KOPT-K1 (cell line): ENCODE results near the gene MSH3.

Experiments
- H3K27ac ChIP-seq: fragments of 200-600 bp; sonication (generic); 2 replicates; pipeline ENCODE4 v1.5.1; 2016; ENCODE audit warnings: antibody characterized with exemption, mild to moderate bottlenecking, low read depth, low read length; ENCODE audit not compliant: poor library complexity, severe bottlenecking
- H3K36me3 ChIP-seq: fragments of 200-600 bp; sonication (generic); 2 replicates; pipeline ENCODE4 v1.5.1; 2017; ENCODE audit warnings: antibody characterized with exemption, mild to moderate bottlenecking, low read length, moderate library complexity; ENCODE audit not compliant: insufficient read depth
- H3K9me3 ChIP-seq: fragments of 200-600 bp; sonication (generic); 2 replicates; pipeline ENCODE4 v1.5.1; 2017; ENCODE audit warnings: antibody characterized with exemption, low read length, mild to moderate bottlenecking; ENCODE audit not compliant: insufficient read depth, poor library complexity, severe bottlenecking

The MSH3 gene

DNA sequence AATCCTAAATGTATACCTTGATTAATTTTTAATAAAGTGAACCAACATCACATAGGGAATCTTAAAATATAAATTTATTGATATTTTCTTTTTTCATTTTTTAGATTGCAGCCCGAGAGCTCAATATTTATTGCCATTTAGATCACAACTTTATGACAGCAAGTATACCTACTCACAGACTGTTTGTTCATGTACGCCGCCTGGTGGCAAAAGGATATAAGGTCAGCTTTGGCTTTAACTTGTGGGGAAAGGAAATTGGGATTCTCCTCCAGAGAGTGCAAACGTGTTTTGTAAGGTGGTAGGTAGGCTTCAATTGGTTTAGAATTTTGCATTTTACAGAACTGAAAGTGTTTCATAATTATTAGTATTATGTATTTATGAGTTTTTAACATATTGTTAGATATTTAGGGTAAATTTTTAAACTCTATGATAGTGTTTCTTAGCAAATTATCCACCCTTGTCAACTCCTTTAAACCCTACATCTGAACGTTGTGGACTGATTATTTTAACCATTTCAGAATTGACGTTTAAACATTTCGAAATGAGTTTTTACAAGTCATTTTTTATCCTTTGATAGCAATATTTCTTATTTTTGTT, 17.8 kb downstream of the MSH3 start:
- H3K27ac ChIP-seq, result no peak overlapping the region
- no peaks in the 10 kb centered on the region for H3K9me3 ChIP-seq
- H3K36me3 ChIP-seq, result peaks cover 89% of the 10 kb centered on the region

DNA sequence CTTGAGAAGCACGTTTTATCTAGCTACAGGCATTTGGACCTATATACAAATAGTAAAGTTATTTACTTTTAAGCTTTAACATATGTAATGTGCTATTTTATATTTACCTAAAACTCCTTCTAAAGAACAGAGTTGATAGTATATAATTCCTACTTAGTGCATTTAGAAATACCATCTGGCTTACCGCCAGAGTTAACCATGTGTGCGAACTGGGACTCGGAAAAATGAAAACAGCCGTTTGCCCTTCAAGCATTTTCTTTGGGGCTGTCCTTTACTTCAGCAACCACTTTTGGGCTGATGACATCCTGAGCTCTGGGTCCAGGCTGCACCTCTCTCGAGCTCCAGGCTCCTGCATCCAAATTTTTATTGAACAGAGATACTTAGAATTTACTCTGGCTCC, 22.3 kb downstream of the MSH3 start:
- H3K27ac ChIP-seq, result no peak overlapping the region
- peaks cover 94% of the 10 kb centered on the region for H3K36me3 ChIP-seq
- no peaks in the 10 kb centered on the region for H3K9me3 ChIP-seq

DNA sequence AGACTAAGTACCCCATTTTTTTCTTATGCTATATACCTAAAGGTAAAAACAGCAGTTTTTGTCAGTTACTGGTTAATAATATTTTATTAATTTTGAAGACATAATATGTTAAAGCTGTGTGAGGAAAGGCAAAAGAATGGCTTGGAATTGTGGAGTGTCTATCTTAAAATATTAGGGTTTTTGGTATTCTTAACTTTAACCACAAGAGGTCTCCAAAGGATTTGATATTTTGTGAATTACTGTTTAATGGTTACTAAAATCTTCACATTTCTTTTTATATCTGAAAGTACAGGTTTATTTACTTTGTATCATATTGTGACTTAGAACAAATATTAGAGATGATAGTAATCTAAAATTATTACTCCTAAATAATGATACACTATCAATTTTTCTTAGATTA, 32.3 kb downstream of the MSH3 start:
- Histone ChIP-seq H3K27ac (no peak overlapping the region), H3K36me3 (peaks cover 44% of the 10 kb centered on the region)

DNA sequence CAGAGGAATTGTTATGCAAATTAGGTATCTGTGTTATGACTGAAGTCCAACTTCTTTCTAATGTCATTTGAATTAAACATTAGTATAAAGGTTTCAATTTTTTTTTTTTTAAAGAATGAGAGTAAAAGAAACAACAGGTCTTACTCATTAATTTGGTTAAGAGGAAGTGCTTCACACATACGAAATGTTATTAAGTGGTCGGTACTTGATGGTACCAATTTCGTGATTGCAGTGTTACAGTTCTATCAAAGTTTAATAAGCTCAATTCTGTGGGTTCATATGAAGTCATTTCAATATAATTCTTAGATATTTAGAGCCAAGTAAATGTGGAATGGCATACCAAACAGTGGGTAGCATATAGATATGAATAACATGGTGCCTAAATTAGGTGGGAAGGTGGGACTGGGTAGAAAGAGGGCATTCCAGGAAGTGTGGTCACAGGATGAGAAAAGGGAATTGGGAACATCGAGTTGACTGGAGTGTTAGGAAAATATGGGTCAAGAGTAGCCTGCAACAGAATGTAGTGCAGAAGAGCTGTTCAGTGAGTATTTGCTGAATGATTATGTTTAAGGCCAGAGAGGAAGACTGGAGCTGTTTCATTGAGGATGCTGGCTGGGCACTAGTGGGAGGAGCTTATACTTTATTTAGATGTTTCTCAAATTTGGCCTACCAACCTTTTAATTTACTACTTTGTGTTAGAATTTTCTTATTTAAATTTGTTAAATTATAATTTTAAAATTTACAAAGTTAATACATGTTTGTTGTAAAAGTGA, 34.4 kb downstream of the MSH3 start:
- Histone ChIP-seq H3K27ac (no peak overlapping the region), H3K36me3 (peaks cover 27% of the 10 kb centered on the region), H3K9me3 (no peaks in the 10 kb centered on the region)

More for the DNA sequence above, 32.3 kb downstream of the MSH3 start:
- H3K9me3 ChIP-seq, result no peaks in the 10 kb centered on the region

DNA sequence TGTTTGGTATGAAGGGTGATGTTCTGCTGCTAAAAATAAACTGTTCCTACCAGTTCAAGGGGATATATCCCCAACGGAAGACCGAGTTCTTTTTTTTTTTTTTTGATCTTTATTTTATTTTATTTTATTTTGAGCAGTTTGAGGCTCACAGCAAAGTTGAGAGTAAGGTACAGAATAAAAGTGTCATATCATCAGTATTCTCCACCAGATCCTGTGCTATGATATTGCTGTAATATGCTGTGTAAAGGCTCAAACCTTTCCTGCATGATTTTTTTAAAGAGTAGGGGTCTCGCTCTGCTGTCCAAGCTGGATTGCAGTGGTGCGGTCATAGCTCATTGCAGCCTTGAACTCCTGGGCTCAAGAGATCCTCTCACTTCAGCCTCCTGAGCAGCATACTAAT, 35.2 kb downstream of the MSH3 start:
- no peak overlapping the region for H3K27ac ChIP-seq
- no peaks in the 10 kb centered on the region for H3K9me3 ChIP-seq
- peaks cover 21% of the 10 kb centered on the region; the same call in 1 of the 2 replicates for H3K36me3 ChIP-seq

DNA sequence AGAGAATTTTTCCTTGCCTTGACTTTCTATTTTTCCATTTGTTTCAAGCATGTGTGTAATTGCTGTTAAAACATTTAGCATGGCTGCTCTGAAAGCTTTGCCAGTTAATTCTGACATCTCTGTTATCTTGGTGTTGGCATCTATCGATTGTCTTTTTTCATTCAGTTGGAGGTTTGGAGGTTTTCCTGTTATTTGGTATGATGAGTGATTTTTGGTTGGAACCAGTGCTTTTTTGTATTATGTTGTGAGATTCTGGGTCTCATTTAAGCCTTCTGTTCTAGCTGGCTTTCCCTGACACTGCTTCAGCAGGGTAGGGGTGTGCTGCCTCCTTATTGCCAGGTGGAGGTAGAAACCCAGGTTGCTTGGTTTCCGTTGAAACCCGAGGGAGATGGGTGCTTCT, 41.2 kb downstream of the MSH3 start:
- Histone ChIP-seq H3K9me3 (no peaks in the 10 kb centered on the region), H3K36me3 (peaks cover 22% of the 10 kb centered on the region), H3K27ac (no peak overlapping the region)

DNA sequence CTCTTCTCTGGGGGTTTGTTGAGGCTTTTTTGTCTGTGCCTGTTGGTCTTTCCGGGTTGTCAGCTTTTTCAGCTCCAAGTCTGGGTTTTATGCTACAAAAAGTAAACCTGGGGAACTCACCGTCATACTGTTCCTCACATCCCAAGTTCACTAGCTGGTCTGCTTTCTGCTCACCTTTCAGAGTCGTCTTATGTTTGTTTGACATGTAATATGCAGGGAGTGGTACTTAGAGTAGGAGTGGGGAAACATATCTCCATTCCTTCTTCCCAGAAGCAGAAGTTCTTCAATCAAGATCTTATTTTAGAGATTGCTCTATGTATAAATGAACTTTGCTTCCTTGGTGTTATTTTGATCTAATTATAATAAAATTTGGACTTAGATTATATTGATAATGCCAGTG, 42.0 kb downstream of the MSH3 start:
- Histone ChIP-seq H3K27ac (no peak overlapping the region), H3K9me3 (no peaks in the 10 kb centered on the region), H3K36me3 (peaks cover 26% of the 10 kb centered on the region)

DNA sequence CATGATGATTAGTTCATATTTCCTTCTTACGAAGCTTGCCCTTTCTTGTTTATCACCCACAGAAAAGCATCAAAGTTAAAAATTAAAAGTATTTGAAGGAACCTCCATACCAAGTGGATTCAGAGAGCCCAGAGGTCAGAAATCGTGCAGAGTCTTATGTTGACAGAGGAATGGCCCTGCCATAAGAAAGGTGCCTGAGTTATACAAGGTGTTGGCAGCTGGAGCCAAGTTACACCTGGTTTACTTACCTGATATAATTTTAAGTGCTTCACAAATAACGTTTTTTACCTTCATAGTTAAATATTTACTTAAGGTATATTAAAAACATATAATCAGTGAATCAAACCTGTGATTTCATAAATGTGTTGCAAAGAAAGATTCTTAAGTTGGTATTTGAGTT, 42.6 kb downstream of the MSH3 start:
- Histone ChIP-seq H3K27ac (no peak overlapping the region), H3K9me3 (no peaks in the 10 kb centered on the region), H3K36me3 (peaks cover 28% of the 10 kb centered on the region)

DNA sequence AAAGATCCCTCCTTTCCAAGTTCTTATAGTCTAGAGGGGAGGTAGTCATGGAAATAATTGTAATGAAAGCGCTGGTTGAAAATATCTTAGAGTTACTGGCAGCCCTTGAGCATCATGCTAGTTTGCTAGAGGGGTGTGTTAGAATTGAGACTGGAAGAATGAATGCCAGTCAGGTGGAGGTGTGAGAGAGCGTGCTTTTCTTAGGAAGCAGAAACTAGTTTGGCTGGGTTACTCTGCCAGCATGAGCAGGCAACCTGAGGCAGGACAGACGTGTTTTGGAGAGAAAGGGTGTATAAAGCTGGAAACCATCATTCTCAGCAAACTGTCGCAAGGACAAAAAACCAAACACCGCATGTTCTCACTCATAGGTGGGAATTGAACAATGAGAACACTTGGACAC, 43.9 kb downstream of the MSH3 start:
- no peak overlapping the region for H3K27ac ChIP-seq

DNA sequence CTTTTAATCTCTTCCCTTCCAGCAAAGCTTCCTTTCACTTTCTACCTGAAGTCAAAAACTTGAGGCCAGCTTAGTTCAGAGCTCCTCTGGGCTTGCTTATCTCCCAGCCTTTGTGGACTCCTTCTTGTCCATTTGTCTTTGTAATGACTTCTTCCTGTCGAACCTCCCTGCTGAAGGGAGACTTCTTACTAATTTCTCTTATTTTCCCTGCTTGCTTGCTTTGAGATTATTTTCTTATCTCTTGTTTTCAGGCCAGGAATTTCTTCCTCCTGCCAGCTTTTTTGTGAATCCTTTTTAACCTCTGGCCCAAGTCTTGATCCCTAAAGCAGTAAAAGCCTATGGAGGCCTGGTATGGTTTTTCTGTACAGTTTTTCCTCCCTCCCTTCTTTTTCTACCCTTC, 47.1 kb downstream of the MSH3 start:
- Histone ChIP-seq H3K27ac (no peak overlapping the region), H3K9me3 (no peaks in the 10 kb centered on the region), H3K36me3 (peaks cover 37% of the 10 kb centered on the region)

More for the DNA sequence above, 43.9 kb downstream of the MSH3 start:
- no peaks in the 10 kb centered on the region for H3K9me3 ChIP-seq
- peaks cover 38% of the 10 kb centered on the region for H3K36me3 ChIP-seq

DNA sequence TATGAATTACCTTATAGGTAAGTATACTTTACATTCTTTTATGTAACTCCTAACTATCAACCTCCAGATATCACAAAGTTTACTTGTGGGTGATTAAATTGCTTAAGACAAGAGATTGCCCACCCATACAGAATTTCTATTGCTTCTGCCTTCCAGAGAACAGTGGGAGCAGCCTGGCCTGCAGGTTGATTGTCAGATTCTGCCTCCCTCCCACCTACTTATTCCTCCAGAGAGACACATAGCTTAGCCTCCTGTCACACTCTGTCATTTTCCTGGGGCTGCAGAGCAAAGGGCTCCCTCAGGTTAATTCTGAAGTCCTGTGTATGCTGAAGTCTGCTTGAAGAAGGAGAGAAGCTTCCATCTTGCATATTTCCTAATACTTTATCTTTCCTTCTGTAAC, 48.8 kb downstream of the MSH3 start:
- peaks cover 43% of the 10 kb centered on the region for H3K36me3 ChIP-seq
- H3K9me3 ChIP-seq, result no peaks in the 10 kb centered on the region
- no peak overlapping the region for H3K27ac ChIP-seq

DNA sequence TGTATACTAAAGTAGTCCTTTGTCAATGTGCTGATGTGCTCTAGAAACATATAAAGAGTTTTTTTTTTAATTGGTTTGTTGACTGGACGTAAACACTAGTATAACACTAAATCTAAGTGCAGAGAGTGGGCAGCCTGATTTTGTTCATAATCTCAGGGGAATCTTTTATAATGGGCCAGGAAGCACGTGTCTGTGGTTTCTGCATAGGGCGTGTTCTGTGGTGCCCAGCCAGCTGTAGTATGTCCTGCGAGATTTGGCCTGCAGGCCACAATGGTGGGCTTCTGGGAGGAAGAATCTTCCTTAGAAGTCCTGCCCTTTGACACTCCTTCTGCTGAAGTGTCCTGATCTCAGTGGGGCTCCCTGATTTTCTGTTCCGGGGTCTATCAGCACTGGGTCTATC, 49.3 kb downstream of the MSH3 start:
- peaks cover 45% of the 10 kb centered on the region for H3K36me3 ChIP-seq
- no peaks in the 10 kb centered on the region for H3K9me3 ChIP-seq
- H3K27ac ChIP-seq, result no peak overlapping the region

DNA sequence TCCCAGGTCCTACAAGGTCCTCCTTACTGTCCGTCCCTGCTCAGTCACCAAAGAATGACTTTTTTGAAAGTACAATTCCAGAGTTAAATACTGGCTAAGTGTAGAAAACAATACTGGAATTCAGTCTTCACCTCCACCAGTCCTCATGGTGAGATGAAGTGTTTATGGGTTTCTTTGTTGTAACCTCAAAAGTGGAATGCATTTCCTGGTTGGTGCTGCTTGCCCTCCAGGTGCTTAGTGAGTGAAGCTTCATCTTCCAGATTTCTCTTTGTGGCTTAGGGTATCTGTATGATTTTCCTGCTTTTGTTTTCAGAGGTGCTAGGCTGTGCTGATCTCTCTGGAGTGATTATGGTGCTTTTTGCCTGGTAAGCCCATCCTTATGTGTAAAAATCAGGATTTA, 49.8 kb downstream of the MSH3 start:
- Histone ChIP-seq H3K9me3 (no peaks in the 10 kb centered on the region), H3K27ac (no peak overlapping the region), H3K36me3 (peaks cover 49% of the 10 kb centered on the region)

DNA sequence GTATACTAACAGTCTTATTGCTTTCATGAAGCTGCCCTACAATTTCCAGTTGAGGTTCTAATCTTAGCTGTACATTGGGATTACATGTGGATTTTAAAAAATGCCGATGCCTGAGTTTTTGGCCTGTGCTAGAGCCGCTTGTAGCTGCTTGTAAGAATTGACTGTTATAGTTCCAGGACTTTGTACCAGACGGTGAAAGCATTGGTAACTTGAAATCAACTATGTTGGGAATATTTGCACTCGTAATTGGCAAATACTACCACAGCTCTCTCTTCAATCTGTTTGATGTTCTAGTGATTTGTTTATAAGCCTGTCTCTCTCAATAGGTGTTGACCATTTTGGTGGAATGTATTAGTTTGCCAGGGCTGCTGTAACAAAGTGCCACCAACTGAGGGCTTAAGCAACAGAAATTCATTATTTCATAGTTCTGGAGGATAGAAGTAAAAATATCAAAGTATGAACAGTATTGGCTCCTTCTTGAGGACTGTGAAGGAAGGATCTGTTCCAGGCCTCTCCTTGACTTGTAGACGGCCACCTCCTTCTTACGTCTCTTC, 50.8 kb downstream of the MSH3 start:
- no peak overlapping the region for H3K27ac ChIP-seq
- peaks cover 49% of the 10 kb centered on the region for H3K36me3 ChIP-seq
- H3K9me3 ChIP-seq, result no peaks in the 10 kb centered on the region

DNA sequence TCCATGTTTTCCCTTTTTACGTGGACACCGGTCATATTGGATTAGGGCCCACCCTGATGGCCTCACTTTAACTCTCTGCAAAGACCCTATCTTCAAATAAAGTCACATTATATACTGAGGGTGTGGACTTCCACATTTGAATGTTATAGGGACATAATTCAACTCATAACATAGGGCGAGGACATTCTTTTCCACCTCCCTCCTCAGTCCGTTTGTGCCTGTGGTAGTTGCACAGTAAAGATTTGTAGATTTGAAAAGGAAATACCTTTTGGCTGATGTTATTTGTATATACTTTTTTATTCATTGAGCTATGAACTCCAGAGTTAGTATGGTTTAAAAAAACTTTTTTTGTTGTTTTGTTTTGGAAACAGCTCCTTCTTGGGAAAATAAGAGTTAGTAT, 51.3 kb downstream of the MSH3 start:
- Histone ChIP-seq H3K9me3 (no peaks in the 10 kb centered on the region), H3K36me3 (peaks cover 50% of the 10 kb centered on the region), H3K27ac (no peak overlapping the region)
